ENCODE results near the gene MEF2A.

The MEF2A gene

DNA sequence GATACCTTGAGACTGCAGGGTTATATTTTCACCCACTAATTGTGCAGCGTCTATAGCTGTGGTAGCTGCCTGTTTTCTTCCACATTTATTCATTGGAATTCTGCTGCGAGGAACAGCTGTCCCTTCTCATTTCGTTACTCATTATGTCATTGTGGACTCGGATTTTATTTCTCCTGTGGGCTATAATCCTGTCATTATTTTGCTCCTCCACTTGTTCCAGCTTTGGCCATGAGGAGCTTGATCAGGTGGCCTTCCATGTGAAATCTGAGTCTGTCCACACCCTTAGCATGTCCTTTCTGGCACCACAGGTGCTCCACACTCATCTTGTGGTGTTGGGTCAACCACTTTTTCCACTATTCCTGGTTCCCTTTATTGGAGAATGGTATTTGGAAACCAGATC, 152.6 kb downstream of the MEF2A start:
- TF ChIP-seq FOXP2 (optimal IDR thresholded peaks at IDR 0.05; ENCODE audit: control extremely low read depth, extremely low read length, insufficient read depth) (no peak), POLR2AphosphoS5 (IDR thresholded peaks at IDR 0.05; ENCODE audit: borderline replicate concordance, low read depth, low read length) (no peak), EZH2 (IDR thresholded peaks at IDR 0.05) (no peak)
- H3K9ac ChIP-seq (ENCODE audit: insufficient read length): no peak overlapping the region
- H3K27ac ChIP-seq: no peak overlapping the region
- DNase-seq (ENCODE audit: low read depth, low spot score): no peak
- H3K36me3 ChIP-seq (ENCODE audit: insufficient read depth, low read length): peaks cover 11% of the 10 kb centered on the region
- no peak overlapping the region for H3K4me3 ChIP-seq
- H3K9me3 ChIP-seq (ENCODE audit: low read depth, low read length): no peaks in the 10 kb centered on the region

- DNase-seq (ENCODE audit: low read depth, low spot score): no peak
Measured at GRCh38 chr15:99719096-99719541, 153.3 kb downstream of the MEF2A start.

GRCh38 chr15:99720533-99720932, 154.7 kb downstream of the MEF2A start:
- Histone ChIP-seq H3K4me3 (no peak overlapping the region), H3K9me3 (ENCODE audit: low read depth, low read length) (no peaks in the 10 kb centered on the region), H3K27ac (no peak overlapping the region), H3K36me3 (ENCODE audit: insufficient read depth, low read length) (peaks cover 3% of the 10 kb centered on the region), H3K9ac (ENCODE audit: insufficient read length) (no peak overlapping the region)
- TF ChIP-seq FOXP2 (optimal IDR thresholded peaks at IDR 0.05; ENCODE audit: control extremely low read depth, extremely low read length, insufficient read depth): no peak
- TF ChIP-seq EZH2 (IDR thresholded peaks at IDR 0.05): no peak
- no peak for TF ChIP-seq POLR2AphosphoS5 (IDR thresholded peaks at IDR 0.05; ENCODE audit: borderline replicate concordance, low read depth, low read length)
- DNase-seq (ENCODE audit: low read depth, low spot score): no peak

More at GRCh38 chr15:99719096-99719541, 153.3 kb downstream of the MEF2A start:
- TF ChIP-seq FOXP2 (optimal IDR thresholded peaks at IDR 0.05; ENCODE audit: control extremely low read depth, extremely low read length, insufficient read depth) (no peak), EZH2 (IDR thresholded peaks at IDR 0.05) (no peak), POLR2AphosphoS5 (IDR thresholded peaks at IDR 0.05; ENCODE audit: borderline replicate concordance, low read depth, low read length) (no peak)
- H3K9ac ChIP-seq (ENCODE audit: insufficient read length): no peak overlapping the region
- H3K36me3 ChIP-seq (ENCODE audit: insufficient read depth, low read length): peaks cover 11% of the 10 kb centered on the region
- no peak overlapping the region for H3K27ac ChIP-seq
- H3K9me3 ChIP-seq (ENCODE audit: low read depth, low read length): no peaks in the 10 kb centered on the region
- H3K4me3 ChIP-seq: no peak overlapping the region

GRCh38 chr15:99721104-99721778, 155.5 kb downstream of the MEF2A start:
- no peak for DNase-seq (ENCODE audit: low read depth, low spot score)
- H3K9me3 ChIP-seq (ENCODE audit: low read depth, low read length): no peaks in the 10 kb centered on the region
- H3K9ac ChIP-seq (ENCODE audit: insufficient read length): no peak overlapping the region
- H3K27ac ChIP-seq: no peak overlapping the region
- no peaks in the 10 kb centered on the region for H3K36me3 ChIP-seq (ENCODE audit: insufficient read depth, low read length)
- no peak overlapping the region for H3K4me3 ChIP-seq
- TF ChIP-seq FOXP2 (optimal IDR thresholded peaks at IDR 0.05; ENCODE audit: control extremely low read depth, extremely low read length, insufficient read depth): no peak
- no peak for TF ChIP-seq POLR2AphosphoS5 (IDR thresholded peaks at IDR 0.05; ENCODE audit: borderline replicate concordance, low read depth, low read length)

DNA sequence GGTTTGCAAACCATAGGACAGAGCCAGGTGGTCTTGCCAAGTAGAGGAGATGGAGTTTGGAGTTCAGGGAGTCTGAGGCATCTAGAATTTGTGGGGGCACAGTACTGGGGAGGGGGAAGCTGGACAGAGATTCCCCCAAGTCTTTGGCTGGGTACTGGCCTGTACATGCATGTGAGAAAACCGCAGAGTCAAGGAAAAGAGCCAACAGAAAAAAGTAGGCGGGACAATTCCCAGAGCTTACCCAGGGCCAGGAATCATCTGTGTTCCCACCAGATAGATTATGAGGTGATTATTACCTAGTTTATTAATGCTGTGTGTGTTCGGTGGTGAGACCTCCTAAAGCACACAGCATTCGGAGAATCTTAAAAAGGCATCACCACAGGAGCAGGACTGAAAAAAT, 156.1 kb downstream of the MEF2A start:
- H3K9ac ChIP-seq (ENCODE audit: insufficient read length): no peak overlapping the region
- no peak overlapping the region for H3K4me3 ChIP-seq
- TF ChIP-seq POLR2AphosphoS5 (IDR thresholded peaks at IDR 0.05; ENCODE audit: borderline replicate concordance, low read depth, low read length) (no peak), FOXP2 (optimal IDR thresholded peaks at IDR 0.05; ENCODE audit: control extremely low read depth, extremely low read length, insufficient read depth) (no peak), EZH2 (IDR thresholded peaks at IDR 0.05) (no peak)
- H3K9me3 ChIP-seq (ENCODE audit: low read depth, low read length): no peaks in the 10 kb centered on the region
- no peak overlapping the region for H3K27ac ChIP-seq
- no peaks in the 10 kb centered on the region for H3K36me3 ChIP-seq (ENCODE audit: insufficient read depth, low read length)
- DNase-seq (ENCODE audit: low read depth, low spot score): no peak

DNA sequence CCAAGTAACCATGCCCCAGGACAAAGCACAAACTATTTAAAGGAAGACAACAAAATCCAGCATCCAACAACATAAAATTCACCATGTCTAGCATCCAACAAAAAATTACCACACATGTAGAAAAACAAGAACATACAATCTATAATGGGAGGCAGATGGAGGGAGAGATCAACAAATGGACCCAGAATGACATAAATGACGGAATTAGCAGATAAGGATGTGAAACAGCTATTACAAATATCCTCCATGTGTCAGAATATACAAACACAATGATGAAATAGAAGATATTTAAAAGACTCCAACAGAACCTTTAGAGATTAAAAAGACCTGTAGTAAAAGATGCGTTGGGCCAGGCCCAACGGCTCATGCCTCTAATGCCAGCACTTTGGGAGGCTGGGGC, 156.6 kb downstream of the MEF2A start:
- no peak for TF ChIP-seq FOXP2 (optimal IDR thresholded peaks at IDR 0.05; ENCODE audit: control extremely low read depth, extremely low read length, insufficient read depth)
- TF ChIP-seq POLR2AphosphoS5 (IDR thresholded peaks at IDR 0.05; ENCODE audit: borderline replicate concordance, low read depth, low read length): no peak
- TF ChIP-seq EZH2 (IDR thresholded peaks at IDR 0.05): no peak
- Histone ChIP-seq H3K27ac (no peak overlapping the region), H3K9ac (ENCODE audit: insufficient read length) (no peak overlapping the region), H3K4me3 (no peak overlapping the region), H3K36me3 (ENCODE audit: insufficient read depth, low read length) (no peaks in the 10 kb centered on the region), H3K9me3 (ENCODE audit: low read depth, low read length) (no peaks in the 10 kb centered on the region)
- DNase-seq (ENCODE audit: low read depth, low spot score): no peak

DNA sequence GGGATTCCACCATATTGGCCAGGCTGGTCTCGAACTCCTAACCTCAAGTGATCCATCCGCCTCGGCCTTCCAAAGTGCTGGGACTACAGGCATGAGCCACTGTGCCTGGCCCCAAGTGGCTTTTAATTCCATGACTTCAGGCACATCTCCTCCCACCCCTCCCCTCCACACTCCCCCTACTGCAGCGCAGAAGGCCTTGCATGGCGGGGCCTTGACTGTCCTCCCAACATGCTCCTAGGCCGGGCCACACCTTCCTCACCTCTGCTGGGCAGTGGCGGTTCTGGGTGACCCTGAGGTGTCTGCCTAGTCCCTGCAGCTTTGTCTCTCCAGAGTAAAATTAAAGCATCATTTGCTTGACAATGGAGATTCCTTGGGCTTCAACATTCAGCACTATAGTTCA, 160.5 kb downstream of the MEF2A start:
- Histone ChIP-seq H3K9me3 (ENCODE audit: low read depth, low read length) (no peaks in the 10 kb centered on the region), H3K9ac (ENCODE audit: insufficient read length) (no peak overlapping the region), H3K36me3 (ENCODE audit: insufficient read depth, low read length) (no peaks in the 10 kb centered on the region), H3K4me3 (no peak overlapping the region), H3K27ac (no peak overlapping the region)
- no peak for DNase-seq (ENCODE audit: low read depth, low spot score)
- TF ChIP-seq FOXP2 (optimal IDR thresholded peaks at IDR 0.05; ENCODE audit: control extremely low read depth, extremely low read length, insufficient read depth) (no peak), EZH2 (IDR thresholded peaks at IDR 0.05) (no peak), POLR2AphosphoS5 (IDR thresholded peaks at IDR 0.05; ENCODE audit: borderline replicate concordance, low read depth, low read length) (no peak)

GRCh38 chr15:99727330-99727729, 161.5 kb downstream of the MEF2A start:
- Histone ChIP-seq H3K9ac (ENCODE audit: insufficient read length) (no peak overlapping the region), H3K4me3 (no peak overlapping the region), H3K27ac (no peak overlapping the region), H3K36me3 (ENCODE audit: insufficient read depth, low read length) (no peaks in the 10 kb centered on the region), H3K9me3 (ENCODE audit: low read depth, low read length) (no peaks in the 10 kb centered on the region)
- DNase-seq (ENCODE audit: low read depth, low spot score): no peak
- TF ChIP-seq FOXP2 (optimal IDR thresholded peaks at IDR 0.05; ENCODE audit: control extremely low read depth, extremely low read length, insufficient read depth) (no peak), EZH2 (IDR thresholded peaks at IDR 0.05) (no peak), POLR2AphosphoS5 (IDR thresholded peaks at IDR 0.05; ENCODE audit: borderline replicate concordance, low read depth, low read length) (no peak)

- H3K36me3 ChIP-seq (ENCODE audit: insufficient read depth, low read length): no peaks in the 10 kb centered on the region
- H3K27ac ChIP-seq: no peak overlapping the region
Measured at GRCh38 chr15:99727733-99728132, 161.9 kb downstream of the MEF2A start.

More at GRCh38 chr15:99727733-99728132, 161.9 kb downstream of the MEF2A start:
- Histone ChIP-seq H3K4me3 (no peak overlapping the region), H3K9ac (ENCODE audit: insufficient read length) (no peak overlapping the region), H3K9me3 (ENCODE audit: low read depth, low read length) (no peaks in the 10 kb centered on the region)
- no peak for DNase-seq (ENCODE audit: low read depth, low spot score)
- TF ChIP-seq FOXP2 (optimal IDR thresholded peaks at IDR 0.05; ENCODE audit: control extremely low read depth, extremely low read length, insufficient read depth) (no peak), EZH2 (IDR thresholded peaks at IDR 0.05) (no peak), POLR2AphosphoS5 (IDR thresholded peaks at IDR 0.05; ENCODE audit: borderline replicate concordance, low read depth, low read length) (no peak)

Measured in SK-N-MC (cell line).